Measurements from ENCODE around the gene CPAMD8.

CPAMD8 gene

DNA sequence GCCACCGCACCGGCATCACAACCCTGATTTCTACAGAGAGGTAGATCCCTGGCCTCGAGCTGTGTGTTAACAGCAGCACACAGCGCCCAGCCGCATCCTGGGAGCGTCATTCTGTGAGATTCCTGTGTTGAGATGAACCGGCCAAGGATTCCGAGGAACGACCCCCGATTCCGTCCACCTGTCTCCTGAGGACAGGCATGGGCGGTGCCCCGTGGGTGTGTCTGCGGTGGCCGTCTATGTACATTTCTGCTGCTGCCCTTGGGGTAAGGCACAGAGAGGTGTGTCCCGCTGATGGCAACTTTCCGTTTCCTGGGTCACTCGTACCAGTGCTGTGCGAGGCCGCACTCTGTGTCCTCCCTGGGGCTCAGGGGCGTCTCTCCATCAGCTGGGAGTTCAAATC lies 153.9 kb downstream of the CPAMD8 start:
- no peak for DNase-seq (ENCODE audit: low read depth)

DNA sequence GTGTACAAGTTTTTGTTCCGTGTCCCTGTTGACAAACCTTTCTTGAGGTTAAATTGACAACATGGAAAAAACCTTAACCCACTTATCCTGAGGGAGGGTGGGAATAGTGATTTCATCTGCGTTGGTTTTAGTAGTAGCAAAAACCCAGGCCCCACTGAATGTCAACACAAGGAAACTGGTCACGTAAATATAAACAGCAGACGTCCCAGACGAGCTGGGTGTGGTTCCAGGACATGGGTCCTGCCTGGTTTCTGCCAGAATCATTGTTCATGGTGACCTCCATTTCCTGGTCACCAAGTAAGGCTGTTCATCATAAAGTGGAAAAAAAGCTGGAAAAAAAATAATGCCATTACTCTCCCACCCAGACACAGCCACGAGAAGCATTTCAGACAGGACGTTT lies 154.7 kb downstream of the CPAMD8 start:
- DNase-seq (ENCODE audit: low read depth): no peak

DNA sequence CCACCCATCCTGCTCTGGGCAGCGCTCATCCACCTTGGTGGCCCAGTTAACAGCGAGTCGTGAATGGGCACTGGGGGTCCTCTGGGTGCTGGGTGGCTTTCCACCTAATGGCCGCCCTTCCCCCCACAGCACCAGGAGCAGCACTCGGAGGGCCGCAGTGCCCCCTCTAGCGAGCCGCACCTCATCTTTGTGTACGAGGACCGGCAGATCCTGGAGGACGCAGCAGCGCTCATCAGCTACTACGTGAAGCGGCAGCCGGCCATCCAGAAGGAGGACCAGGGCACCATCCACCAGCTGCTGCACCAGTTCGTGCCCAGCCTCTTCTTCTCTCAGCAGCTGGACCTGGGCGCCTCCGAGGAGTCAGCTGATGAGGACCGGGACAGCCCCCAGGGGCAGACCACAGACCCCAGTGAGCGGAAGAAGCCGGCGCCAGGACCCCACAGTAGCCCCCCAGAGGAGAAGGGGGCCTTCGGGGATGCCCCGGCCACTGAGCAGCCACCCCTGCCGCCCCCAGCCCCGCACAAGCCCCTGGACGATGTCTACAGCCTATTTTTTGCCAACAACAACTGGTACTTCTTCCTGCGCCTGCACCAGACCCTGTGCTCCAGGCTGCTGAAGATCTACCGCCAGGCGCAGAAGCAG lies 157.2 kb downstream of the CPAMD8 start:
- no peak for DNase-seq (ENCODE audit: low read depth)

DNA sequence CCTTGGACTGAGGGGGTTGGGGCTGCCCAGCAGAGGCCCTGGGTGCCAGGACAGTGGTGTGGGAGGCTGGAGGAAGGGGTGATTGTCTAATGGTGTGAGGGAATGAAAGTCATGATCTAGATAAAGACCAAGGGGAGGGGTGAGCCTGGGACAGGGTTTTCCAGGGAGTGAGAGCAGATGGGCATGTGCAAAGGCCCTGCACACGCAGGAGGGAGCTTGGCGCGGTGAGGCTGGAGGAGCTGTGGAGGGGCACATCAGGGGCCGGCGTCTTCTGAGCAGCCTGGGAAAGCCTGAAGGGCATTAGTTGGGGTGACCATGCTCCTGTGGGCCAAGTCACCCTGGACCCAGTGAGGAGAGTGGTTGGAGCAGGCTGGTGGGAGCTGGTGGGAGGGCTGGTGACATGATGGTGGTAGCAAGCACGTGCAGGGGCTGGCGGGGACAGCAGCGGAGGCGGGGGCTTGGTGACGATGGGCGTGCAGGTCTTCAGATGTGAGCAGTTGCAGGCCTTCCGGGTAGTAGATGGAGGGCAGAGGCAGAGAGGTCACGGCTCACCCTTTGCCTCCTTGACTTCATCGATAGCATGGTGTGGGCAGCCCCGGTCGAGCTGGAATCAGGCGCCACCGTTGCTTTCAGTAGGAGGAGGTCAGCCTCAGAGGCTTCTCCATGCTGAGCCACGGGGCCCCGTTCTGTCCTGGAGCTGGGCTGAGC lies 158.0 kb downstream of the CPAMD8 start:
- DNase-seq (ENCODE audit: low read depth): no peak

DNA sequence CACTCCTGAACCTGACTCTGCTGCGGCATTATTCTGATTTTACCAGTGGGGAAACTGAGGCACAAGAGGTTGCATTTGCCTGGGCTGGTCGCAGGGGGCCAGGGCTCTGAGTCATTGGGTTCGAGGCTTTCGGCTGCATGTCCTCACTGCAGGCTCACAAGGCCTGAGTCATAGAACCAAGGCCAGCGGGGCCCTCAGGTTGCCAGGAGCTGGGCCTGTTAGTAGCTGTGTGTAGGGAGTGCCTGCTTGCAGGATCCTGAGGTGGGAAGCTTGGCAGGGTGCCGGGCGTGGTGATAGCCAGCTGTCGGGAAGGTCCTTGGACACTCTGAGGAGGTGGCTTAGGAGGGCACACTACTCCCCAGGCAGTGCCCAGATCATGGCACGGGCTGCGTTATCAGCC lies 159.4 kb downstream of the CPAMD8 start:
- DNase-seq (ENCODE audit: low read depth): no peak

DNA sequence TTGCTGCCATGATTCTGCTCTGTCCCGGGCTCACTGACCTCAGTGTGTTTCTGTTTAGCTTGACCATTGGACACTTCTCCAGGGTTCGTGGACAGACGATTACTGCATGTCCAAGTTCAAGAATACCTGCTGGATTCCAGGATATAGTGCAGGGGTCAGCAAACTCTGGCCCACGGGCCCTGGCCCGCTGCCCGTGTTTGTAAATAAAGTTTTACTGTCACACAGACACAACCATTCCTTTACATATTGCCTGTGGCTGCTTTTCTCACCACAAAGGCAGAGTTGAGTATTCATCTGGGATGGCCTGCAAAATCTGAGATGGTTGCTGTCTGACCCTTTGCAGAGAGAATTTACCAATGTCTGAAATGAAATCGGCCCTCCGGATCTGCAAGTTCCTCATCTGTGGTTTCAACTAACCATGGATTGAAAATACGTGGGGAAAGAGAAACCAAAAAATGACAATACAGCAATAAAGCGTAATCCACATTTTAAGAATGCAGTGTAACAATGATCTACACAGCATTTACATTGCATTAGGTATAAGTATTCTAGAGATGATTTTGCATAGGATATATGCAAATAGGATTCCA lies 163.7 kb downstream of the CPAMD8 start:
- DNase-seq (ENCODE audit: low read depth): no peak

DNA sequence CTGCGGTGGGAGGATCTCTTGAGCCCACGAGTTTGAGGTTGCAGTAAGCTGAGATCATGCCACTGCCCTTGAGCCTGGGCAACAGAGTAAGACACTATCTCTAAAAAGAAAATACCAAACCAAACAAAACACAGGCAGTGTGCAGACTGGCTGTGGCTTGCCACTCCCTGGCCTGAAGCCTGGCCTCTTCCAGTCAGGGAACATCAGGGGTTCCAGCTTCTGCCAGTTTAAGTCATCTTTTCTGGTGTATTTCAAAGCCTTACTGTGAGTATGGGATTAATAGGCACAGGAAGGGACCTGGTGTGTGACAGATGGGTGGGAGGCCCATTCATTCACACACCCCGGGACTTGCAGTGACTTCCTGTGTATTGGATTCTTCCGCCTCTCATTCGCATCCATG lies 164.8 kb downstream of the CPAMD8 start:
- no peak for DNase-seq (ENCODE audit: low read depth)

DNA sequence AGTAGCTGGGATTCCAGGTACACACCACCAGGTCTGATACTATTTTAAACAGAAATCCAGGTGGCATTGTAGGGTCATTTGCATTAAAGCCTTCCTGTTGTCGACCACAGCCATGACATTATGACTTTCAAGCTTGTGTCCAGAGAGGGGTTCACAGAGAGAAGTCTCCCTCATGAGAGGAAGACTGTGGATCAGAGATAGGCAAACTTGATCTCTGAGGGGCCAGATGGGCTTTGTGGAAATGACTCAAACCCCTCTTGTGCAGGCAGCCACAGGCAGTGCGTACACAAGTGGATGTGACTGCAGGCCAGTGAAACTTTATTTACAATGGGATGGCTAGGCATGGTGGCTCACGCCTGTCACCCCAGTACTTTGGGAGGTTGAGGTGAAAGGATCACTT lies 165.6 kb downstream of the CPAMD8 start:
- DNase-seq (ENCODE audit: low read depth): no peak

DNA sequence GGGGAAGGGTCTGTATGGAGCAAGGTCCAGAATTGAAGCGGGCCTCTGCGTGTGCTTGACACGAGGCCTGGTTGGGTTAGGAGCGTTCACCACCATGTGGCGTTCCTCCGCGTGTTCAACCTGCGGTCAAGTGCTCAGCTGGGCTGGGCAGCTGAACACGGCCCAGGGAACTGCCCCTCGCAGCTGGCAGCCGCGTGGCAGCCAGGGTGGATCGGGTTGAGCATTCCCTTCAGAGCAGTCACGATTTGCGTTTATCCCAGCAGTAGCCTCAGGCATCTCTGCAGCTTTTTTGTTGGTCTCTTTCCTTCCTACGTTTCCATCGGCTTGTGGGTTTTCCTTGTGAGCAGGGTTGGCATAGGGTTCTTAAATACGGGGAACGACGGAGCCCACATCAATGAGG lies 166.5 kb downstream of the CPAMD8 start:
- DNase-seq (ENCODE audit: low read depth): no peak

DNA sequence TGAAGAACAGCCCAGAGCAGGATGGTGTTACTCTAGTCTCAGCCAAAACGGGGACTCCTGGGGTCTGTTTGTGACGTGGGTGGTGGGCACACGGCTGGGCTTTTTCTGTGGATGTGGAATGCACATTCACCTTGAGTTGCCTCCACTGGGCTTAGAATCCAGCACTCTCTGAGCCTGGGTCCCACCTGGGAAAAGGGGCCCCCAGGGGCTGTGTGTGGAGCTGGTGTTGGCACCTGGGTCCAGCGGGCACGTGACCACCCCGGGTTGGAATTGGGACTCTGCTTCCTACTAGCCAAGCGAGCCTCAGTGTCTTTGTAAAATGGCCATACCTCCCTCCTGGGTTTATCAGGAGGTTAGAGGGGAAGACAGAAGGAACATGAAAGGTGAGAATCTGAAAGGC lies 167.0 kb downstream of the CPAMD8 start:
- DNase-seq (ENCODE audit: low read depth): no peak

DNA sequence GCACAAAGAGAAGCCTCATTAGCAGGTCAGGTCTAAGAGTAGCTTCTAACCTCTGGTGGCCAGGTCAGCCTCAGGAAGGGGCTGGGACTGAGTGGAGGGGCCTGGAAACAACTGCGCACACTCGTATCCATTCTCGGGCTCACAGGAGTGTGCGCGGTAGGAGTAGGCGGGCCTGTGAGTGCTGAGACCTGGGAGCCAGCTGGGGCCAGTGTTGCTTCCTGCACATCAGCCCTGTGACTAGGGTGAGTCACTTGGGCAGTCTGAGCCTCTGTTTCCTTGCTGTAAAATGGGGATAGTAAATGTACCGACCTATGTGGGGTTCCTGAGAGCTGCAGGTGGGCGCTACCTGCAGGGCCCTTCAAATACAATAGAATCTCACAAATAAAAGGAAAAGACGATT lies 170.5 kb downstream of the CPAMD8 start:
- DNase-seq (ENCODE audit: low read depth): no peak

DNA sequence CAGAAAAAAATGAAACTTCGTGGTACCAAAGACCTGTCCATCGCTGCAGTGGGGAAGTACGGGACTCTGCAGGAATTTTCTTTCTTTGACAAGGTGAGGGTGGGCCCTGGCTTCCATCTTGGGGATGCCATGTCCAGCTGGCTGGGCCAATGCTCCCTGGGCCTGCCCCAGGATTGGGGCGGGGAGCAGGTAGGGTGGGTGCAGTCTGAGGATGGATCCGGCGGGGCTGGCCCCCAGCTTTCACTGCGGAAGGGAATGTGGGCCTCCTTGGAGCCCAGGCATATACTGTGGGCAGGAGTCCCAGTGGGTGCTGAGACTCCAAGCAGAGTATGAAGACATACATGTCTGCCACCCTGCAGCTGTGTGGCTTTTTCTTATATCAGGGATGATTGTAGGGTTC lies 173.5 kb downstream of the CPAMD8 start:
- DNase-seq (ENCODE audit: low read depth): no peak

DNA sequence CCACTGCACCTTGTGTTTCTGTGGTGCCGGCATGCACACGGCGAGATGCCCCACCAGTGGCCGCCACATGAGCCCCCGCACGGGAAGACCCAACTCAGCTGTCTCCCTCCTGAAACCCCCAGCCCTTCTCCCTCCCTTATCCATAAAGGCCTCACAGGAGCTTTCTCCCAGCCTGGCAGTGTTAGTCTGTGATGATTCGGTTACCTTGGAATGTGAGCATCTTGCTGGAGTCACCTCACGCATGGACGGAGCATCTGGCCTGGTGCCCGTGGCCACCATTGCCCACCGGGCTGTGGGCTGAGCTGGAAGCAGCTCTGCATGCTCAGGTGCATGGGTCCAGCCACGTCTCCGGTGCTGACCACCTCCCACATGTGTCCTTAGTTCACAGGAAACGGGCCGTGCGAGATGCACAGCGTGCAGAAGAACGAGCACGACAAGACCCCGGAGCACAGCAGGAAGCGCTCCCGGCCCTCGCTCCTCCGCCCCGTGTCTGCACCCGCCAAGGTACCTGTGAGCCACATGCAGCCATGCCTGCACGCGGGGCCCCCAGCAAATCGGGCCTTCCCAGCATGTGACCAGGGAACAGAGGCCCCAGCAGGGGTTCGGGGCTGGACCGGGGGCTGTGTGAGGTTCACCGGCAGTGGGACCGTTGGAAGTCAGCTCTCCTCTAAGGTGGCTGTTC lies 175.4 kb downstream of the CPAMD8 start:
- no peak for DNase-seq (ENCODE audit: low read depth)

DNA sequence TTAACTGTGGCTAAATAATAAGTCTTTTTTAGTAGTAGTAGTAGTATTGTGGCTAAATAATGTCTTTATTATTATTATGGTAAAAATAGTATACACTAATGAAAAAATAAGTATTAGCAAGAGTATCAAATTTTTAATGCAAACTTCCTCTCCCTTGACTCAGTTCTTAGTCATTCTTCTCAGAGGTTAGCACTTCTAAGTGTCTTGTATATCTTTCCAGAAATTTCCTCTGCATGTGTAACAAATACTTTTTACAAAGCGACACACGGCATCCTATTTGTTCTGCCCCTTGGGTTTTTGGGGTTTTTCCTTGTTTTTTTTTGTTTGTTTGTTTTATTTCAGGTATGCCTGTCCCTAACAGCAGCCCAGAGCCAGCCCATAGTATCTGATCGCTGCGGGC lies 176.5 kb downstream of the CPAMD8 start:
- no peak for DNase-seq (ENCODE audit: low read depth)

DNA sequence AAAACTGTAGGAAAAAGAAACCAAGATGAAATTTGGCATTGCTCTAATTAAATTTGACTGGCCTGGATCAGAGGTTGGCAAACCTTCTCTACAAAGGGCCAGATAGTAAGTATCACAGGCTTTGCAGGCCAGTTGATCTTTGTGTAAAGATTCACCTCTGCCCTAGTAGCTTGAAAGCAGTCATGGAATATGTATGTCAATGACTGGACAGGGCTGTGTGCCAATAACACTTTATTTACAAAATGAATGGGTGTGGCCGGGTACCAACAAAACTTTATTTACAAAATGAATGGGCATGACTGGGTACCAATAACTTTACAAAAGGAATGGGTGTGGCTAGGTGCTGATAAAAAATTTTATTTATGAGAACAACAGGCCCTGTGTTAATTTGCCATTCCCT lies 177.4 kb downstream of the CPAMD8 start:
- no peak for DNase-seq (ENCODE audit: low read depth)

DNA sequence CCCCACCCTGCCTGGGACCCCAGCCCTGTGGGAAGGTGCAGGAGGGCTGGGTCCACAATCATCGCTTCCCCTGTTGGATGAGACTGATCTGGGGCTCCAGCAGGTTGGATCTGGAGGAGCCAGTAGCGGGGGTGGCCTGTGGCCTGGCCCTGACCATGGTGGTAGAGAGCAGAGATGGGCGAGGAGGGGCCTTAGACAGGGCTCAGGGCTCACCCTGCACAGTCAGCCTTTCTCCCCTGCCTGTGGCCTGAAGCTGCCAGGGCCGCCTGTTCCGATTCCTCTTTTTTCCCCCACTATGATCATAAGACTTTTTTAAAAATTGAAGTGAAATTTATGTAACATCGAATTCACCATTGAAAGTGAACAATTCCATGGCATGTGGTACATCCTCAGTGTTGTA lies 179.2 kb downstream of the CPAMD8 start:
- no peak for DNase-seq (ENCODE audit: low read depth)

DNA sequence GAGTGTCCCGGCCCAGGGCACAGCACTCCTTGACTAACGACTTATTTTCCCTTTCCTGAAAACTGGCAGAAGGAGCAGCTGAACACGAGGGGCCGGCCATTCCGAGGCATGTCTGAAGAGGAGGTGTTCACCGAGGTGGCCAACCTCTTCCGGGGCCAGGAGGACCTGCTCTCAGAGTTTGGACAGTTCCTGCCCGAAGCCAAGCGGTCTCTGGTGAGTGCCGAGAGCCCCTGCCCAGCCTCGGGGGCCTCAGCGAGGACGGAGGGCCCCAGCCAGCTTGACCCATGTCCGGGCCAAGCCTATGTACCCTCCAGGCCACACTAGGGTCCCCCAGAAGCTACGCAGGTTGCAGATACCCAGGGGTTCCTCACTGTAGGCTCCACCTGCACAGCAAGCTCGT lies 179.7 kb downstream of the CPAMD8 start:
- no peak for DNase-seq (ENCODE audit: low read depth)
